Activated T-cell treated with anti-CD3 and anti-CD28 coated beads, Interleukin-2, amount 50 U/mL, for 72 hours (primary cell): ENCODE results near the gene AQP2. TPM values are rescaled to one million over a fixed set of nuclear protein-coding genes. Genes with fewer than 3 reads are reported as not detected.

Source experiments
- ATAC-seq, 2 donors: fragments of 150-1000 bp; cut with Tn5 transposase; replicated peaks in 1 of 2; 2 replicates each; pipeline ENCODE4 v1.10.0; 2021; ENCODE audit warnings: moderate library complexity in 2 of 2, mild to moderate bottlenecking in 1 of 2
- DNase-seq, 2 donors: peaks; one replicate each; pipeline ENCODE4 v3.0.0; 2021 to 2022; ENCODE audit warnings: mixed read lengths in 1 of 2
- H3K27ac Mint-ChIP-seq: one replicate; pipeline ENCODE4 v1.8.0; 2022; ENCODE audit warnings: mild to moderate bottlenecking, moderate library complexity, mixed read lengths
- H3K27me3 Mint-ChIP-seq: one replicate; pipeline ENCODE4 v1.8.0; 2022; ENCODE audit warnings: low read depth, mixed read lengths
- H3K36me3 Mint-ChIP-seq, 2 donors: one replicate each; pipeline ENCODE4 v1.8.0; 2022; ENCODE audit warnings: mixed read lengths in 2 of 2, mild to moderate bottlenecking in 1 of 2; ENCODE audit not compliant: insufficient read depth in 2 of 2
- H3K4me1 Mint-ChIP-seq: one replicate; pipeline ENCODE4 v1.8.0; 2022; ENCODE audit warnings: low read depth, mixed read lengths
- H3K4me3 Mint-ChIP-seq, 2 donors: one replicate each; pipeline ENCODE4 v1.8.0; 2022; ENCODE audit warnings: mild to moderate bottlenecking in 2 of 2, mixed read lengths in 2 of 2, moderate library complexity in 2 of 2
- H3K9me3 Mint-ChIP-seq, 2 donors: one replicate each; pipeline ENCODE4 v1.8.0; 2022; ENCODE audit warnings: mixed read lengths in 2 of 2
- total RNA-seq, 2 donors: library from RNA; stranded (reverse); gene quantifications; one replicate each; pipeline ENCODE4 v1.2.3, GENCODE V29; 2022

The AQP2 gene
- total RNA-seq, 2 donors from 2014 or later: not detected

- no peak for DNase-seq
- Mint-ChIP-seq H3K27me3 (no peaks in the 10 kb centered on the region), H3K36me3 (no peaks in the 10 kb centered on the region), H3K9me3 (no peaks in the 10 kb centered on the region), H3K4me3 (no peak overlapping the region), H3K4me1 (peaks cover 23% of the 10 kb centered on the region), H3K27ac (no peak overlapping the region)
- ATAC-seq: no peak
Measured at GRCh38 chr12:49947593-49948226, 2.8 kb upstream of the AQP2 start.

- Mint-ChIP-seq H3K9me3 (no peaks in the 10 kb centered on the region), H3K4me1 (peaks cover 23% of the 10 kb centered on the region), H3K27ac (no peak overlapping the region), H3K27me3 (peaks cover 7% of the 10 kb centered on the region), H3K36me3 (no peaks in the 10 kb centered on the region), H3K4me3 (no peak overlapping the region)
- DNase-seq (no peak), ATAC-seq (no peak)
Measured at GRCh38 chr12:49948866-49949845, 1.4 kb upstream of the AQP2 start.

GRCh38 chr12:49949866-49950265, 671 bp upstream of the AQP2 start:
- H3K4me1 Mint-ChIP-seq: peaks cover 17% of the 10 kb centered on the region
- no peak for DNase-seq
- H3K27ac Mint-ChIP-seq: no peak overlapping the region
- H3K9me3 Mint-ChIP-seq: no peaks in the 10 kb centered on the region
- H3K4me3 Mint-ChIP-seq: no peak overlapping the region
- H3K36me3 Mint-ChIP-seq: no peaks in the 10 kb centered on the region
- H3K27me3 Mint-ChIP-seq: peaks cover 14% of the 10 kb centered on the region
- ATAC-seq: no peak

GRCh38 chr12:49951411-49952240, 1.1 kb downstream of the AQP2 start:
- no peak for DNase-seq
- no peak for ATAC-seq
- Mint-ChIP-seq H3K4me1 (no peaks in the 10 kb centered on the region), H3K9me3 (no peaks in the 10 kb centered on the region), H3K27ac (no peak overlapping the region), H3K4me3 (no peak overlapping the region), H3K36me3 (no peaks in the 10 kb centered on the region), H3K27me3 (peaks cover 27% of the 10 kb centered on the region)

- Mint-ChIP-seq H3K9me3 (no peaks in the 10 kb centered on the region), H3K27ac (no peak overlapping the region), H3K4me1 (no peaks in the 10 kb centered on the region), H3K27me3 (peaks cover 36% of the 10 kb centered on the region), H3K4me3 (no peak overlapping the region), H3K36me3 (no peaks in the 10 kb centered on the region)
- no peak for DNase-seq
- ATAC-seq: no peak
Measured at GRCh38 chr12:49952391-49953055, 2.0 kb downstream of the AQP2 start.

GRCh38 chr12:49953151-49953550, 2.6 kb downstream of the AQP2 start:
- Mint-ChIP-seq H3K4me1 (no peaks in the 10 kb centered on the region), H3K27ac (no peak overlapping the region), H3K4me3 (no peak overlapping the region), H3K27me3 (peaks cover 43% of the 10 kb centered on the region), H3K36me3 (no peaks in the 10 kb centered on the region), H3K9me3 (no peaks in the 10 kb centered on the region)
- DNase-seq (no peak), ATAC-seq (no peak)

GRCh38 chr12:49953961-49954846, 3.7 kb downstream of the AQP2 start:
- Mint-ChIP-seq H3K4me3 (no peak overlapping the region), H3K4me1 (no peaks in the 10 kb centered on the region), H3K27me3 (peaks cover 53% of the 10 kb centered on the region), H3K27ac (no peak overlapping the region), H3K36me3 (no peaks in the 10 kb centered on the region), H3K9me3 (no peaks in the 10 kb centered on the region)
- ATAC-seq (no peak), DNase-seq (no peak)

GRCh38 chr12:49954863-49955830, 4.6 kb downstream of the AQP2 start:
- no peak overlapping the region for H3K4me3 Mint-ChIP-seq
- peak in 1 of 2 donors; percentile 22 for ATAC-seq
- no peaks in the 10 kb centered on the region for H3K36me3 Mint-ChIP-seq
- no peaks in the 10 kb centered on the region for H3K9me3 Mint-ChIP-seq
- peaks cover 62% of the 10 kb centered on the region for H3K27me3 Mint-ChIP-seq
- H3K4me1 Mint-ChIP-seq: peaks cover under 1% of the 10 kb centered on the region
- no peak for DNase-seq
- H3K27ac Mint-ChIP-seq: no peak overlapping the region

GRCh38 chr12:49955899-49956662, 5.5 kb downstream of the AQP2 start:
- Mint-ChIP-seq H3K27me3 (peaks cover 71% of the 10 kb centered on the region), H3K4me3 (no peak overlapping the region)
- ATAC-seq: no peak

GRCh38 chr12:49956663-49957569, 6.4 kb downstream of the AQP2 start:
- Mint-ChIP-seq H3K36me3 (peaks cover 4 to 5% of the 10 kb centered on the region in 2 donors), H3K4me3 (no peak overlapping the region), H3K27ac (no peak overlapping the region), H3K9me3 (no peaks in the 10 kb centered on the region), H3K27me3 (peaks cover 71% of the 10 kb centered on the region), H3K4me1 (peaks cover 7% of the 10 kb centered on the region)
- DNase-seq (no peak), ATAC-seq (no peak)

More at GRCh38 chr12:49955899-49956662, 5.5 kb downstream of the AQP2 start:
- peaks cover 4 to 5% of the 10 kb centered on the region in 2 donors for H3K36me3 Mint-ChIP-seq
- no peak overlapping the region for H3K27ac Mint-ChIP-seq
- DNase-seq: no peak
- peaks cover 7% of the 10 kb centered on the region for H3K4me1 Mint-ChIP-seq
- no peaks in the 10 kb centered on the region for H3K9me3 Mint-ChIP-seq
